ENCODE measurements around the gene ZNF217.

- TF ChIP-seq, protein P1, sequence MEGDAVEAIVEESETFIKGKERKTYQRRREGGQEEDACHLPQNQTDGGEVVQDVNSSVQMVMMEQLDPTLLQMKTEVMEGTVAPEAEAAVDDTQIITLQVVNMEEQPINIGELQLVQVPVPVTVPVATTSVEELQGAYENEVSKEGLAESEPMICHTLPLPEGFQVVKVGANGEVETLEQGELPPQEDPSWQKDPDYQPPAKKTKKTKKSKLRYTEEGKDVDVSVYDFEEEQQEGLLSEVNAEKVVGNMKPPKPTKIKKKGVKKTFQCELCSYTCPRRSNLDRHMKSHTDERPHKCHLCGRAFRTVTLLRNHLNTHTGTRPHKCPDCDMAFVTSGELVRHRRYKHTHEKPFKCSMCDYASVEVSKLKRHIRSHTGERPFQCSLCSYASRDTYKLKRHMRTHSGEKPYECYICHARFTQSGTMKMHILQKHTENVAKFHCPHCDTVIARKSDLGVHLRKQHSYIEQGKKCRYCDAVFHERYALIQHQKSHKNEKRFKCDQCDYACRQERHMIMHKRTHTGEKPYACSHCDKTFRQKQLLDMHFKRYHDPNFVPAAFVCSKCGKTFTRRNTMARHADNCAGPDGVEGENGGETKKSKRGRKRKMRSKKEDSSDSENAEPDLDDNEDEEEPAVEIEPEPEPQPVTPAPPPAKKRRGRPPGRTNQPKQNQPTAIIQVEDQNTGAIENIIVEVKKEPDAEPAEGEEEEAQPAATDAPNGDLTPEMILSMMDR (IDR thresholded peaks at IDR 0.05) = no peak
- TF ChIP-seq POLR2A (IDR thresholded peaks at IDR 0.05) (no peak), EP300 (IDR thresholded peaks at IDR 0.05) (no peak), POLR2AphosphoS5 (IDR thresholded peaks at IDR 0.05) (no peak)
These were observed 24.3 kb upstream of the ZNF217 start for GRCh38 chr20:53617791-53618489.
